Right lung (tissue), 5 donors: ENCODE data around the gene CCDC40. TPM values are rescaled to one million over a fixed set of nuclear protein-coding genes. Genes with fewer than 3 reads are reported as not detected.
"Not testable (repeated sequence)": the region's sequence is repeated elsewhere in the genome, so short reads cannot be mapped to it uniquely, and the experiment has no call there.

Source experiments
- DNase-seq, 2 donors: peaks; one replicate each; pipeline ENCODE4 v3.0.0-alpha.2; 2013
- polyA plus RNA-seq, 5 donors: library from polyadenylated mRNA; unstranded; fragments of 120-200 nt; gene quantifications; one replicate each; pipeline versions ENCODE4 v1.2.1 to v1.2.3, GENCODE V29; 2013; ENCODE audit warnings: inconsistent platforms in 1 of 5, low replicate concordance in 1 of 5; ENCODE audit not compliant: insufficient read length in 5 of 5, insufficient read depth in 1 of 5

CCDC40 gene
- polyA plus RNA-seq, 5 donors: 7.2 to 17.2 (median 13.6) TPM

- DNase-seq: peak; percentile 83 to 84
Observed at GRCh38 chr17:80071116-80071841, 34.8 kb downstream of the CCDC40 start.

GRCh38 chr17:80072410-80072809 lies 36.0 kb downstream of the CCDC40 start:
- no peak for DNase-seq

DNA sequence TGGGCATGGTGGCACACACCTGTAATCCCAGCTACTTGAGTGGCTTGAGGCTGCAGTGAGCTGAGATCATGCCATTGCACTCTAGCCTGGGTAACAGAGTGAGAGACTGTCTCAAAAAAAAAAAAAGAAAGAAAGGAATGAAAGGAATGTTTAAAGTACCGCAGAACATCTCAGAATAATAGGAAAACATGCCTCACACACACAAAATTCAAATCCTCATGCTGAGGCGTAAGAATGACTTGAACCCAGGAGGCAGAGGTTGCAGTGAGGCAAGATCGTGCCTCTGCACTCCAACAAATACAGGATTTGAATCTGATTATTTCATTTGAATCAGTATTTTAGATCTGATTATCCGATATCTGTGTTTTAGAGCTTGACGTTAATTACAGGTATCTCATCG lies 43.6 kb downstream of the CCDC40 start:
- no peak for DNase-seq

DNA sequence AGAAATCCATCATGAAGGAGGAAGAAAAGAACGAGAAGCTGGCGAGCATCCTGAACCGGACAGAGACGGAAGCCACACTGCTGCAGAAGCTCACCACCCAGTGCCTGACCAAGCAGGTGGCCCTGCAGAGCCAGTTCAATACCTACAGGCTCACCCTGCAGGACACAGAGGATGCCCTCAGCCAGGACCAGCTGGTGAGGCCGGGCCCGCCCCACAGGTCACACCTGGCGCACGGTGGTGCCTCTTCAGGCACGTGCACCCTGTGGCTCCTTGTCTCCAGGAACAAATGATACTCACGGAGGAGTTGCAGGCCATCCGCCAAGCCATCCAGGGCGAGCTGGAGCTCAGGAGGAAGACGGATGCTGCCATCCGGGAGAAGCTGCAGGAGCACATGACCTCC lies 45.2 kb downstream of the CCDC40 start:
- DNase-seq: no peak

DNA sequence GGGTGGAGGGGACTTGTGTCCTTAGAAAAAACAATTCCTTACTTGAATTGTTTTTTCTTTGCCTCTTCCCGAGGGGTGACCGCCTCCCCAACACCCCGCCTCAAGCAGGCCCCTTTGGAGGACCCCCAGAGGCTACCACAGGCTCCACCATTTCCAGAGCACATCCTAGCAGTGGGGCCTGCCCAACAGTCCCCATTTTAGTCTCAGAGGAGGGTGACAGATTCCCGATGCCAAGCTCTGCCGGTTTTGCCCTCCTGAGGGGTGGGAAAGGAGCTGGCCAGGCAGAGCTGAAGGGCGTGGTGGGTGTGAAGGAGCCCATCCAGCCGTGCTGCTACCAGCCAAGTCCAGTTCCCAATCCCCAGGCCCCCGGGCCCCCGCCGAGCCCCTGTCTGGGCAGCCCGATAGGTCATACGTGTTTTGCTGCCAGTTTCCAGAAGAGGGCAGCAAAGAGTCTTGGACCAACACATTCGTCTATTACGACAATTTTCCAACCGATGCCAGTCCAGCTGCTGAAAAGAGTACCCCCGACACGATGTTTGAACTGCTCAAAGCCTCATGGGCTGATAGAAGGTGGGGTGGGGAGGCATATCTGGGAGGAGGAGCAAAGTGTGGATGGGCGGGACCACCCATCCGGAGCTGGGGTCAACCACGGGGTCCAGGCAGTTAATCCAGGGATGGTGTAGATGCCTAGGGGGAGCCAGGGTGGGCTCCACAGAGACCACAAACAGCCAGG lies 46.1 kb downstream of the CCDC40 start:
- peak; percentile 57 to 71 for DNase-seq

- DNase-seq: no peak
Observed at GRCh38 chr17:80083136-80083661, 46.8 kb downstream of the CCDC40 start.

- no peak for DNase-seq
Observed at GRCh38 chr17:80084773-80085172, 48.3 kb downstream of the CCDC40 start.

DNA sequence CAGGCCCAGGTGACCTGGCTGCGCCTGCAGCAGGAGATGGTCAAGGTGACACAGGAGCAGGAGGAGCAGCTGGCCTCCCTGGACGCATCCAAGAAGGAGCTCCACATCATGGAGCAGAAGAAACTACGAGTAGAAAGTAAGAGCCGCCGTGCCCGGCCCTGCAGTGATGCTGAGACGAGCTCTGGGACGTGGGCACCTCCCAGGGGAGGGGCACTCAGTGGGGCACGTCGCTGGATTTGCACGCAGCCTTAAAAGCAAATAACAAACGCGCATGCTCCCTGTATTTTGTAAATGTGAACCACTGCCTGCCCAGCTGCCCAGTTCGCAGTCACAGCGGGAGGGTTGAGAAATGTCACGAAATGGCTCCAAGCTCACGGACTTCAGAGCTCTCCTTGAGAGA lies 49.6 kb downstream of the CCDC40 start:
- no peak for DNase-seq

DNA sequence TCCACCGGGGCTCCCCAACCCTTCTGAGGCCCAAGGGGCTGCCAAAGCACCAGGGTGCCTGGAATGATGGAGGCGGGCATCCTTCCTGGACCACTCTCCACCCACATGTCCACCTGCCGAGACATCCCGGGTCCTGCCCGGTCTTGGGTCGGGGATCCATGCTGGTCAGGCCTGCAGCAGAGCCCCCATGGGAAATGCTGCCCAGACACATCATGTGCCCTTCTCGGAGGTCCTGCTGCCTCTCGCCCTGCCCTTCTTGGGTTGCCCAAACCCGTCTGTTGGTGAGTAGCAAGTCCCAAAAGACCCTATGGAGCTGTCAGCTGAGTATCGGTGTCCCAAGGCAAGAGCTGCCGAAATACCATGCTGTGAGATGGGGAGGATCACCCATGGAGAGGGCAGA lies 50.2 kb downstream of the CCDC40 start:
- no peak for DNase-seq

DNA sequence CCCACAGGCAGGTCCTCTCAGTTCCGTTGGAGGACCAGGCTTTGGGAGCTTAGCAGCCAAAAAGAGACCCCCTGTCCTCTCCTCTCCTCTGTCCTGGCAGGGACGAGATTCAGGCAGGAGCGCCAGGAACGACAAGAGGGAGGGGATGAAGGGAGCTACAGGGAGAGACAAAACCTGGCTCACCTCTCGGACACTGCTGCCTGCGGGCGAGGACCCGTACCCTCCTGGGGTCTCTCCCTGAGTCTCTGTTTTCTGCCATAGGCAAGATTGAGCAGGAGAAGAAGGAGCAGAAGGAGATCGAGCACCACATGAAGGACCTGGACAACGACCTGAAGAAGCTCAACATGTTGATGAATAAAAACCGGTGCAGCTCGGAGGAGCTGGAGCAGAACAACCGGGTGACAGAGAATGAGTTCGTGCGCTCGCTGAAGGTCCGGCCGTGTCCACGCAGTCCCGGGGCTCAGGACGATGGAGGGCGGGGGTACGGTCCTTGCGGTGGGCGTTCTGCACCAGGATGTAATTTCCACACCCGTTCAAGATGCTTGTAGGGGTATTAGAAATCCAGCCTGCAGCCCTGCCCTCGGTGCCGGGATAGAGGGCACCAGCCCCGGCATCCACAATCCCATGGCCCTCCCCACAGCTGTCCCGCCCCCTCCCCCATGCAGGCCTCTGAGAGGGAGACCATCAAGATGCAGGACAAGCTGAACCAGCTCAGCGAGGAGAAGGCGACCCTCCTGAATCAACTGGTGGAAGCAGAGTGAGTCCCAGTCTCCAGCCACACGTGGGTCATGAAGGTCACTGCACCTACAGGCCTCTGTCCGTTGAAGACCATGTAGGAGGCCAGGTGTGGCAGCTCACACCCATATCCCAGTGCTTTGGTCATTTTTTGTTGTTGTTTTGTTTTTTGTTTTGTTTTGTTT lies 51.2 kb downstream of the CCDC40 start:
- no peak for DNase-seq

DNA sequence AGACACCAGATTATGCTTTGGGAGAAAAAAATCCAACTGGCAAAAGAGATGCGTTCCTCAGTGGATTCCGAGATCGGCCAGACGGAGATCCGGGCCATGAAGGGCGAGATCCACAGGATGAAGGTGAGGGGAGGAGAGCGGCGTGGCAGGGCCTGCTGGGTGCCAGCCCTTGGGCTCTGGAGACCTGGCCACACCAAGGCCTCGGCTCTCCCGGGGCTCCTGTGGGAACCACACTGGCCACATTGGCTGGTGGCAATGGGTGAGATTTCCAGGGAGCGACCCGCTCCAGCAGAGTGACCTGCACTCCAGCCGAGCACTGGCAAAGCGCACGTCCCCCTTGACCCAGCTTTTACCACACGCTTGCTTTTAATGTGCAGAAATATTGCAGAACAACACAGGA lies 53.3 kb downstream of the CCDC40 start:
- DNase-seq: no peak

DNA sequence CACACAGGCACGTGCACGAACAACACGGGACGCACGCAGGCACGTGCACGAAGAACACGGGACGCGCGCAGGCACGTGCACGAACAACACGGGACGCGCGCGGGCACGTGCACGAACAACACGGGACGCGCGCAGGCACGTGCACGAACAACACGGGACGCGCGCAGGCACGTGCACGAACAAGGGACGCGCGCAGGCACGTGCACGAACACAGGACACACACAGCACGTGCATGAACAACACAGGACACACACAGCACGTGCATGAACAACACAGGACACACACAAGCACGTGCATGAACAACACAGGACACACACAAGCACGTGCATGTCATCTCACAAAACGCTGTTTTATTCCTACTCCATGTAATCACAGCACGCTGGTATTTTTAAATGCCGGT lies 53.7 kb downstream of the CCDC40 start:
- DNase-seq: not testable (repeated sequence)

- no peak for DNase-seq
Observed at GRCh38 chr17:80091376-80091775, 54.9 kb downstream of the CCDC40 start.

DNA sequence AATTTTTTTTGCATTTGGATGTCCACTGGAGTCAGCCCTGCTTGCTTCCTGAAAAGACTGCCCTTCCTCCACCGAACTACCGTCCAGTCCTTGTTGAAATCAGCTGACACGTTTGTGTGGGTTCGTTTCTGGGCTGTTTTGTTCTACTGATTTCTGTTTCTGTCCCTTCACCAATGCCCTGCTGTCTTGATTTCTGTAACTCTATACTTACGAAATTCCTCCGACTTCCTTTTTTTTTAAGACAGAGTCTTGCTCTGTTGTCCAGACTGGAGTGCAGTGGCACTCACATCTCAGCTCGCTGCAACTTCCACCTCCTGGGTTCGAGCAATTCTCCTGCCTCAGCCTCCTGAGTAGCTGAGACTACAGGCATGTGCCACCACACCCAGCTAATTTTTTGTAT lies 56.5 kb downstream of the CCDC40 start:
- no peak for DNase-seq

GRCh38 chr17:80095038-80095843 lies 58.8 kb downstream of the CCDC40 start:
- DNase-seq: no peak

DNA sequence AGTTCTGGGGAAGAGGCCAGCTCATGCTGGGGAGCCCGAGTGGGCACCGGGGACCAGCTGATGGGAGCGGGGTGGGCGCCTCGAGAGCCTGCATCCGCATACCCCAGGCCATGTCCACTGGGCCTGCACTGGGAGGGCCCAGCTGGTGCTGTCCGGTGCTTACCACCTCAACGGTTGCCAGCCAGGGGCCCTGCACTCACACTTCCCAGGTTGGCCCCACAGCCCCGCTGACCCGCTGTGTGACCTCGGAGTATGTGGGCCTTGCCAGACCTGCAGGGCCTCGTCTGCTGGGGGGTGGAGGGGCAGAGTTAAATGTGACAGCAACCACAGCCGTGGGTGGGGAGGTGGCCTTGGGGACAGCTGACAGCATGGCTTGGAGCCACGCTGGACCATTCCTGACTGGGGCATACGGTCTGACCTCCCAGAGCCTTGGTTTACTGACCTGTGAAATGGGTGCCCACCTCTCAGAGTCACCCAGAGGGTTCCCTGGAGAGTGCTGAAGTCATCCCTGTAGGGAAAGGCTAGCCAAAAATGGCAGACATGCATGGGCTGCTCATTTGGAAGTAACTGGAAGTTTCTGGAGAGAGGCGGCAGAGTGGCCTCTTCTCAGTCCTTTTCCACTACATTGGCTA lies 59.5 kb downstream of the CCDC40 start:
- no peak for DNase-seq

DNA sequence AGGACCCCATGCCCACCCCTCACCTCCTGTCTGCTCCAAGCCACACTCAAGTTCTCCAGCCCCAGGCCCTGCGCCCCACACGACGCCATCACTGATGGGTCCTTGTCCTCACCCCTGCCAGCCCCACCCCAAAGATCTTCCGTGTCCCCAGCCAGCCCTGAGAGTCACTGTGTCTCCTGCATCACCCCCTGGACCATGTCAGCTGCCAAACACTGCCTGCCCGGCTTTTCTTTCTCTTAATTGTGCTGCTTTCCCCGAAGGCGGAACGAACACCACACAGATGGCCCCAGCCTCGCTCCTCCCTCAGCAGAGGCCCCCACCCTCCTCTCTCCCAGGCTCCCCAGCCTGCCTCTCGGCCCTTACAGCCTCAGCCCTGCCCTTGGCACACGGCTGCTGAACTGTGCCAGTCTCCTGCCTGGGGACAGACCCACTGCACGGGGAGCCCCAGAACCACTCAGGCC lies 60.1 kb downstream of the CCDC40 start:
- no peak for DNase-seq

DNA sequence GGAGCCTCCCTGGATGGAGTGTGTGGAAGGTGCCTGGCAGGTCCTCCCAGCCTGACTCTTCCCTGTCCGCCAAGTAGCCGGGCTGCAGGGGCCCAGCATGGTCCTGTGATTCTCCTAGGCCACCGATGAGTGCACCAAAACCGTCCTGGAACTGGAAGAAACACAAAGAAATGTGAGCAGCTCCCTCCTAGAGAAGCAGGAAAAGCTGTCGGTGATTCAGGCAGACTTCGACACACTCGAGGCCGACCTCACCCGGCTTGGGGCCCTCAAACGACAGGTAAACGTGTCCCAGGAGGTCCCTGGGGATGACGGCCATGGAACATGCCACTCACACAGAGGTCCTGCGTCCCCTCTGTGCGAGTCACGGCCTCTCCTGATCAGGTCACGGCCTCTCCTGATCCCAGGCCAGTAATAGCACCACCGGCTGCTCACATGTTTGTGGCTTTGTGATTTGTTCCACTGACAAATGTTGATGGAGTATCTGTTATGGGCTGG lies 60.7 kb downstream of the CCDC40 start:
- DNase-seq: no peak

DNA sequence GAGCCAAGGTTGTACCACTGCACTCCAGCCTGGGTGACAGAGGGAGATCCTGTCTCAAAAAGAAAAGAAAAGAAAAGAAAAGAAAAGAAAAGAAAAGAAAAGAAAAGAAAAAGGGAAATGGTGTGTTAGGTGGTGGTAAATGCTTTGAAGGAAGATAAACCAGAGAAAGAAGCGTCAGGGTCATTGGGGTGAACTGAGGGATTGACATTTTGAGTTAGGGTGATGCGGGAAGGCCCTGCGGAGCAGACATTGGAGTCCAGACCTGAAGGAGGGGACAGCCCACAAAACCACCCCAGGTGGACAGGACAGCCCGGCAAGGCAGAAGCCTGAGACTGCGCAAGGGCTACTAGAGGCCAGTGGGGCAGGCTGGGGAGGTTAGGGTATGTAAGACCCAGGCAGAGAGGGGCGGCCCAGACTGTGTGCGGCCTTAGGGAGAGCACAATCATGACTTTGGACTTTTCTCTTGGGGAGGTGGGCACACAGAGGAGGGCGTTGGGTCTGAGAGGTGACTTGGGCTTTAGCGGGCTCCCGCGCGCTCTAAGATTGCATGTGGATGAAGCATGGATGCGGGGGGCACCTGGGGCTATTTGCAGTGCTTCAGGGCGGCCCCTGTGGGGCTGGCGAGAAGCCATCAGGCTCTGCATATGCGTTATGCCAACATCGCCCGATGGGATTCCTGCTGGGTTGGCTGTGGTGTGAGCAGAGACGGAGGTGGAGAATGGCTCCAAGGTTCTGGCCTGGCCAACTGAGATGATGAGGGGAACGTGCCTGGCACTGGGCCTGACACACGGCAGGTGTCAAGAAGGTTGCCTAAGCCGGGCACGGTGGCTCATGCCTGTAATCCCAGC lies 61.6 kb downstream of the CCDC40 start:
- DNase-seq: no peak
